Smooth muscle cell of the brain vasculature (primary cell): ENCODE measurements around the gene COQ9.

Experiments used
- DNase-seq: peaks from one replicate; pipeline ENCODE4 v3.0.0-alpha.2; 2012; ENCODE audit warnings: low read depth, low spot score

Gene COQ9

DNA sequence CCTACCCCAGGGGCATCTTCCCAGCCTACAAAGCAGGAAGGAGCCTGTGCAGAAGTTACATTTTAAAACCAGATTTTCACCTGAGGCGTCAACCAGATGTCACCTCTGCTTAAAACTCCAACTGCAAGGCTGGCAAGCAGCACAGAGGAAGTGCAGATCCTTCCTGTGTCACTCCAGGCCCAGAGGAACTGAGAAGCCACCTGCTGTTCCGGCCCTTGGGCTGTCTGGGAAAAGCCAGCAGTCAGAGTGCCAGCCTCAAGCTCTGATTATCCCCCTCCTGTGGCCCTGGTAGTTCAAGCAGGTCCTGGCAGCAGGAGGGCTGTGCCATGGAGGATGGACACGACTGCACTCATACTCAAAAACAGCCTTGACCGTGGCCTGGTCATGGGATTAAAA is 25.4 kb downstream of the COQ9 start:
- no peak for DNase-seq

DNA sequence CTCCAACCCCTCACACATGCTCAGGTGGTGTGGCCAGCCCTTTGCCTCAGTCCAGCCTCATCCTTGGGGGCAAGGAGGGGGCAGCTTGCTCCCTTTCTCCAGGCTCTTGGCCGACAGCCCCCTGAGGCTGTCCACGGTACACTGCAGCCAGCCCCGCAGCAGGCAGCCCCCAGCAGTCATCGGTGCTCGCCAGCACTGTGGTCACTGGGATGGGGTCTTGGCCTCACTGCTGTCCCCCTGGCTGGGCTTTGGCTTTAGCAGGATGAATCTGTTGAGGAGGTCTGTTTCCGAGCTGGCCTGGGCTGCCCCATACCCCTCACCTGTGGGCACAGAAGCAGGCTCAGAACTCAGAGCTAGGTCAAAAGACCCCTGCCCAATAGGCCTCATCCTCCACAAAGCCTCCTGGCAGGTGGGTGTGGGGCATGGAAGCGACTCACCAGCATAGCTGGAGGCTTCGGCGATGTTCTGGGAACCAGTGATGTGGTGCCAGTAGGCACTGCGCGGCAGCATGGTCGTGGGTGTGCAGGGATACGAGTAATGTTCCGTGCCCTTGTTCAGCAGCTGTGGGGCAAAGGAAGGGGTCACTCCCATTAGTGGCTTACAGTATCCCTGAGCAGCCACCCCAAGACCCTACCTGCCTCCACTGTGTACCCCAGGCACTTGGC is 26.0 kb downstream of the COQ9 start:
- no peak for DNase-seq

DNA sequence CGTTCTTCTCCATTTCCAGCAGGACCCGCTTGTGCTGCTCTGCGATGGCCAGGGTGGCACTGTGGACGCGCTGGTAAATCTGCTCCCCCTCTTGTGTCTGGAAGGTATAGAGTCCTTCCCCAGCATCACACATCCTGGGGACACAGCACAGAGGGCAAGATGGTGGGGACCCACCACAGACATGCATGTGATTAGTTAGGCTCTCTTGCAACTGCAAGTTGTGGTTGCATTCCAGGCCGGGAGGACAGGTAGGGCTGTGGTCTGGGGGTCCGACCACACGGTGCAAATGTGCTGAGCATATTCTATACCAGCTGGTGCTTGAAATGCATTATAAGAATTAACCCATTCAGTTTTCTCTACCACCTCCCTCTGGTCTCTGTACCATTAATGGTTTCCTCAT is 26.6 kb downstream of the COQ9 start:
- DNase-seq, result no peak

DNA sequence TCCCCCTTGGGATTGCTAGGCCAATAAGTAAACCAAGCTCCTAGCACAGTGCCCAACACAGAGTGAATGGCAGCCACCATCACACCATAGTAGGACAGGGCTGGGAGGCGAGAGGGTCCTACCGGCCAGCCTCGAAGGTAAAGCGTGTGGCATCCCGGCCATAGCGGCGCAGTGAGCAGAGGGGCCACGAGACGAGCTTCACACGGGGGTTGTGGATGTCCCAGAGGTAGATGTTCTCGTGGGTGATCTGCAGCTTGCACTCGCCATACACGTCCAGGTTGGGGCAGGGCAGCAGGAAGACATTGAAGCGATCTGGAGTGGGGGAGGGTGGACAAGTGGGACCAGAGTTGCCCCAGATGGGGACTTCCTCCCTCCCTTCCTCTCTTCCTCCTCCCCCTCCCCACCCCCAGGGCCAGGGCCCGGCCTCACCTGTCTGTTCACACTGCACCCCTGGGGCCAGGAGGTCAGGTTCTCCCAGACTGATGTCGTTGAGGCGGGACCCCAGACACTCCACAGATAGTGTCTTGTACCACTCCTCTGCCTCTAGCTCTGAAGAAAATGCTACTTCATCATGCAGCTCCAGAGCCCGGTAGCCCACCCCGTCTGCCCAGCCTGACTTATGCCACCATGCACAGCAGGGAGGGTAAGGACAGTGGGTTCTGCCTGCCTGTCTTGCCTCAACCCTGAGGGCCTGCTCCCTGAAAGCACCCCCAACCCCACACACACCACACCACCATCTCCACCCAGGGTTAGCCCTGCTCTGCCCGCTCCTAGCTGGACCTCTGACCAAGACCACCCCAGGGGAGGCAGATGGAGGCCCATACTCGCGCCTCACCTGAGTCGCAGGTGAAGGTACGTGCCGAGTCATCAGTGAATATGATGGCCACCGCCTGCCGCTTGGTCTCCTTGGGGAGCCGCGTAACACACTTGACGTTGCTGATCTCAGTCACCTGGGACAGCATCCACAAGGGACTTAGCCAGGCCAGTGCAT is 27.7 kb downstream of the COQ9 start:
- DNase-seq, result no peak

DNA sequence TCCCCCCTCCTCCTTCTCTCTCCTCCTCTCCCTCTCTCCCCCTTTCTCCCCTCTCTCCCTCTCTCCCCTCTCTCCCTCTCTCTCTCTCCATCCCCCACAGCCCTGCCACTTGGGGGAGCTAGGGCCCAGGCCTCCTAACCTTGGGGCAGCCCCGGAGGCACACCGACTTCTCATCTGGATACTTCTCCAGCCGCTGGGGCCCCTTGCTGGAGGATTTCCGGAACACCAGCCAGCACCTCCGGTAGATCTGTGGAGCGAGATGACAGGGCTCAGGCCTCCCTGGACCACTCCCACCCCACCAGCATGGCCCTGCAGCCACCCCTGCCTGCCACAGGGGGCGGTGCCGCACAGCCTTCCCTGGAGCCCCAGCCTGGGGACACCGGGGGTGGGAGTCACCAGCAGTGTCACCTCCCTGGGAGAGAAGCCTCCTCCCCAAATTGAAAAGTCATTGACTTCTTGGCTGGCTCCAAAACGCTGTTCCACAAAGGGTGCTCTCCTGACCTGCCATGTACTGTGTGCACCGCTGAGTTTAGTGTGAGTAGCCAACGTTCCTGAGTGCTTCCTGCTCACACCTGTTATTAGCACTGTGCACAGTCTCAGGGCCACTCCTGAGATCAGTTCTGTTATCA is 28.5 kb downstream of the COQ9 start:
- DNase-seq, result no peak

DNA sequence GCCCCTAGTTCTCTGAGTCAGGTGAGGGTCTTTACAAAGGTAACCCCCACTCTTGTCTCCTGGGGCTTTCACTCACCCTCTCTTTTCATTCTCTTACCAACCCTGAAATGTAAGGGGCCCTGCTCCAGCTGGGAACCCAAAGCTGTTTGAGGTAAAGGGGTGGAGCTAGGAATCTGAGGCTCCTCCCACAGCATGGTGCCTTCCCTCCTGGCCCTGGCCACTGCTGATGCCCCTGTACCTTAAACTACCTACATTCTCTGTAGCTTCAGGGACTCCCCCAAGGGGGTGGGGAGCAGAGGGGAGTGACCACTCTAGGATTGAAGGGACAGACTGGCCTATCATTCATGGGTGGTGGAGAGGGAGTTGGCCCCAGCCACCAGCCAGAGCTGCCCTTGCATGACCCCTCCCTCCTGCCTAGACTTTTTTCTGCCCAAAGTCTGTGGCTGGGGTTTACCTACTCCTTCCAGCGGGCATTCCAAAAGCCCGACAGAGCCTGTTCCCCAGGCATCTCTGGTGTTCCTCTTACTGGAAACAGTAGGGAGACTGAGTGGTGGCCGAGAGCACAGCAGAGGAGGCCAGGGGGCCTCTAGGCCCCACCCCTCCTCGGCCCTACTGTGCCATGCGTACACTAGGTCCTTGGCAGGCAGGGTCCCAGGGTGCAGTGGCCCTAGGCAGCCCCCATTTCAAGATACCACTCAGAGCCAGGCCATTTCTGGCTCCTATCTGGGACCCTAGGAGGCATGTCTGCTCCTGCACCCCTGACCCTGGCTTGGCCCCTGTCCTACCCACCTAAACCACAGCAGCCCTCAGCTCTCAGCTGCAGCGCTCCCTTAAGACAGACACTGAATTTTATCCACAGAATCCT is 29.5 kb downstream of the COQ9 start:
- DNase-seq, result no peak

DNA sequence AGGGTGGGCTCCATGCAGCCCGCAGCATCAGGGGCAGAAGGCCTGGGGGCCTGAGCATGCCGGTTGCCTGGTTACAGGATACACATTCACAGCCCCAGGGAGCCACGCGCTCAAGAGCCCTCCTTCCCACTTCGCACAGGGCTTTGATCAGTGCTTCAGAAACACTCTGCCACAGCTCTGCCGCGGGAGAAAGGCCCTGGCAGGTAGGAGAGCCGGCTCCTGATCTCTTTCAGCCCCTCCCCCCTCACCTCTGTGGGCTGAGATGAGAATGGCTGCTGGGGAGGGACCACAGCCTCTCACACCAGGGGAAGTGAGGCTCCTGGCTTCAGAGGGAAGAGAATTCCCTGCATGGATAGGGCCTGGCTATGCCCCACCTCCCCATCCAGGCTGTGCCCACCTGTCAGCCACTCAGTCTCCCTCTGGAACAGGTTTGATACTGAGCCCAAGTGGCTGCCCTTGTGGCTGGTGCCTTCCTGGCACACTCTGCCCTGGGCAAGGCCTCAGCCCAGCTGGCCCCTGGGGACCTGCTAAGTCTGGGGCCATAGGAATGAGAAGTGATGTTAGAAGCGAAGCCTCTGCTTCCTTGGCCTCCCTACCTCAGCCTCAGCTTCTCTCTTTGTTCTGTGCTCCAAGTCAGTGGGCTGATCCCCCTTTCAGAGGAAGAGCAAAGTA is 30.4 kb downstream of the COQ9 start:
- no peak for DNase-seq

DNA sequence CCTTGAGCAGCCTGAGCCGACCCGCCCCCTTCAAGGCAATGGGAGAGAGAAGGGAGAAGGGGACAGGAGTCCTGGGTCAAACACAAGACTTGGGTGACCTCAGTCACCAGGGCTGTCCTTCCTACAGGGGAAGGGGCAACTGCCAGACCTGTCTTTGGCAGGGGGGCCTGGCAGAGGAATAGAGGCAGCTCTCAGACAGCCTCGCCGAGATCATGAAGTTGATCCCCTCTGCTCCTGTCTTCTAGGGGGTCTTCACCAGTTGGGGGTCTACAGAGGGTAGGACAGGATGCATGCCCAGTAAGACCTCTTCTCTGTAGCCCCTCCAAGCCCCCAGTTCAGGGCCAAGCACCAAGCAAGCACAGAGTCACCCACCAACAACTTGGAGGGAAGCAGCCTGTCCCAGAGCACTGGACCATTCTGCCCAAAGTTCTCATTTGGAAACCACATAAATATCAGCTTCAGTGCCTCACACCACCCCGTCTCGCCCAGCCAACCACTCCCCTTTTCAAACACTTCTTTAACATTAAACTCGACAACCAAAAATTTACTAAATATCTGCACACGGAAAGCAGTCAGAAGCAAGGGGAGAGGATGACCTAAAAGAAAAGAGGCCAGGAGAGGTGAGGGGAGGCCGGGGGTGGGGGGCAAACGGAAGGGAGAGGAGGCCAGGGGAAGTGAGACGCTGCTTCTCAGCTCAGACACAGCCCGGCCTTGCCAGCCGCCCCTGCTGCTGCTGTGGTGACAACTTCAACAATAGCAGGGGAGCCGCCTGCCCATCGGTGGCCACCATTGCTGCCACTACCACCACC is 31.3 kb downstream of the COQ9 start:
- no peak for DNase-seq

DNA sequence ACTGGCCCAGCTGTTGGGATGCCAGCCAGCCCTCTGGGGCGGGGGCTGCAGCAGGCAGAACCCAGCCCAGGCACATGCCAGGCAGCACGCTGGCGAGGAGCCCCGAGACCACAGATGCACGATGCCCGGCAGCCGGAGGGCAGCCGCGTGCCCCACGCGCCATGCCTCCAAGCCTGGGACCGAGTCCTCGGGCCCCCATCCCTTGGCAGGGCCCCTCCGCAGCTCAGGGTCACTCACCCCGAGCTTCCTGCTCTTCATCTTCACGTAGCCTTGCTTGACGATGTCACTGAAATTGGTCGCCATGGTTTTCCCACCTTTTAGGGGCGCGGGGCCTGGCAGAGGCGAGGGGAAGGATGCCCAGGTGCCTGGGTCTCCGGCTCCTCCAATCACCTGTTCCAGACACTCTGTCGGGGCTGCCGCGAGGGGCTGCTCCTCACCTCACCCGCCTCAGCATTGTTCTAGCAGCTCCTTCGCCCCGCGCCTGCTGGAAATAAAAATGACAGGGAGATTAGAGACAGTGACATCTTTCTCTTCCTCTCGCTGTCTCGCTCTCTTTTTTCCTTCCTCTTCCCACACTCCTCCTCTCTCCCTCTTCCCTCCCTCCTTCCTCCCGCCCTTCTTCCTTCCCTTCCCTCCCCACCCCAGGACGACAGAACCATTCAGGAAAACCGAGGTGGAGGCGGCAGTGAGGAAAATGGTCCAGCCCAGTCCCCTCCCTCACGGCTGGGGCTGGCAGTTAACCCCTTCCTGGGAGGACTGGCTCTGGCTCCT is 32.1 kb downstream of the COQ9 start:
- DNase-seq, result peak; percentile 36

DNA sequence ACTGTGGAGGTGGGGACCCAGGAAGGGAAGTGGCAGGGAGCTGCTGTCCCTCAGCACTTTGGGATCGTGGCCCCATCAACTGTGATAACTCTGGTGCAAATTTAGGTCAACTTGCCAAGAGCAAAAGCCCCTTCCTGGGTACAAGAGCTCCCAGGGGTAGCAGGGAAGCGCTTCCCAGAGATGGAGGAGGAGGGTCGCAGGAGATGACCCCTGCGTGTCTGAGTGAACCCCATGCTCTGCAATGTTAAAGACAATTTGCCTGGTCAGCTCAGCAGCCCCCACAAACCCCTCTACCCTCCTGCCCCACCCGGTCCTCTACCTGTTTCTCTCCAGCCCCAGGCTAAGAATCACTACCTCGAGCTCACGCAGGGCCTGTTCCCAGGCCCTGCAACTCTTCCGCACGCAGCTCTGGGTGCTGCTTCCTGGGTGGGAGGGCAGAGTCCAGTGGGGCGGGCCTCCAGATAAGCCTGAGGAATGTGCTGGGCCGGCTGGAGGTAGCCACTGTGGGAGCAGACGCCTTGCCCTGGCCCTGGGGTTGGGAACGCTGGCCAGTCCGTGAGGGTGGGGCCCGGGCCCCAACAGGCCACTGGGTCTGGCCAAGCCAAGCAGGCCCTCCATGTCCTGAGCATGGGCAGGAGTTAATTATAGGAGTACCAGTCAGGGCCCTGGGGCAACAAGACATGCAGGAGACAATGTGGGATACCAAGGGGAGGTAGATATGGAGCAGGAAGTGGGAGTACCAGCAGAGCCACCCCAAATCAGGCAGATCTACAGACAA is 32.9 kb downstream of the COQ9 start:
- no peak for DNase-seq

DNA sequence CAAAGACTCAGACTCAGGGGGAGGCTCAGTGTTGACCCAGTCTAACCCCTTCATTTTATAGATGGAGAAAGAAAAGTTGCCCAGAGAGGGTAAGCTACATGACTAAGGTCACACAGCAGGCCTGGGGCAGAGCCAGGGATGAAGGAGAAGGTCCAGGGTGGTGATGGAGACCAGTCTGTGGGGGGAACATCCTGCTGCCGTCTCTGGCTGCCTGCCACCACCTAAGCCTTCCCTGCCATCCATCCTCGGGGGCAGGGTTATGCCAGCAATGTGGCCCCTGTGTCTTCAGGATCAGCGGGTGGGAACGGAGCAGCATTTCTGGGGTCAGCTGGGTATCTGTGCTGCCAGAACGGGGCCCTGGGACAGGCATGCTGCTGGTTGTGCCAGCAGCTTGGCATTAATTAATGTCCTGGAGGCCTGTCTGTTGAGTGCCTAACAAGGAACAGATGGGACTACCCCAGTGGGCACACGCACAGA is 33.5 kb downstream of the COQ9 start:
- DNase-seq, result no peak

DNA sequence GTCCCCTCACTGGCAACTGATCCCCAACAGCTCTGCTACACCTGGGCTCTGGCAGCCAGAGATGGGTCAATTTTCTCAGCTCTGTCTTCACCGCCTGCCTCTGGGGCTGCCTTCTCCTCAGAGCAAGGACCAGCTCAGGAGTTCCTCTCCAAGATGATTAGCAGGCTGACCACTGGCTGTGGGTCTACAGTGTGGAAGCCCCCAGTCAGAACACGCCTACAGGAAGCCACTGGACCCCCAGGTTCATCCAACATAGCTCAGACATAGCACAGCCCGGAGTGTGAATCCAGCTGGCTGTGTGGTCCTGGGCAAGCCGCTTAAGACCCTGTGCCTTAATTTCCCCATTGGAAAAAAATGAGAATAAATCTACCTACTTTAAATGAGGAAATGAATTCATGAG is 34.1 kb downstream of the COQ9 start:
- DNase-seq, result no peak

DNA sequence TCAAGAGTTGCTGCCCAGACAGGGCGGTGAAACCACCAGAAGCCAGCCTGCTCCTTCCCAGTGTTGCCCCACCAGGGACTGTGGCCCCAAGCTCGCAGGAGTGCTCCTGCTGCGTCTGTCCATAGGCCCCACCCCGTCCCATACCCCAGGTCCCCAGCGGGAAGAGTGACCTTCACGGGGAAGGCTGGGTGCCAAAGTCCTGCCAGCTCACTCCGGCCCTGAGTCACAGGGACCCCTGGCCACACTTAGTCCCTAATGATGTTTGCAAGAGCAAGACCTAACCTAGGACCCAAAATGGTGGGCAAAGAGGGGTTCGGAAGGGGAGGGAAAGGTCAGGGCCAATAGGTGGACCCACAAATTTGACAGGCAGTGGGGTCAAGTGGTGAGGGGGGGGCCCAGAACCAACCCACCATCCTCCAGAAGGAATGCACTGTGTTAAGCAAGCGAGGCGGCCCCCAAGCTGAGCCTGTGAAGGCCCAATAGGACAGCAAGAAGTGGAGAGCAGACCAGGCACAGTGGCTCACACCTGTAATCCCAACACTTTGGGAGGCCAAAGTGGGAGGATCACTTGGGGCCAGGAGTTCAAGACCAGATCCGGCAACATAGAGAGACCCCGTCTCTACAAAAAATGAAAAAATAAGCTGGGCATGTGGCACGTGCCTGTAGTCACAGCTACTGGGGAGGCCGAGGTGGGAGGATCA is 35.7 kb downstream of the COQ9 start:
- DNase-seq, result no peak

DNA sequence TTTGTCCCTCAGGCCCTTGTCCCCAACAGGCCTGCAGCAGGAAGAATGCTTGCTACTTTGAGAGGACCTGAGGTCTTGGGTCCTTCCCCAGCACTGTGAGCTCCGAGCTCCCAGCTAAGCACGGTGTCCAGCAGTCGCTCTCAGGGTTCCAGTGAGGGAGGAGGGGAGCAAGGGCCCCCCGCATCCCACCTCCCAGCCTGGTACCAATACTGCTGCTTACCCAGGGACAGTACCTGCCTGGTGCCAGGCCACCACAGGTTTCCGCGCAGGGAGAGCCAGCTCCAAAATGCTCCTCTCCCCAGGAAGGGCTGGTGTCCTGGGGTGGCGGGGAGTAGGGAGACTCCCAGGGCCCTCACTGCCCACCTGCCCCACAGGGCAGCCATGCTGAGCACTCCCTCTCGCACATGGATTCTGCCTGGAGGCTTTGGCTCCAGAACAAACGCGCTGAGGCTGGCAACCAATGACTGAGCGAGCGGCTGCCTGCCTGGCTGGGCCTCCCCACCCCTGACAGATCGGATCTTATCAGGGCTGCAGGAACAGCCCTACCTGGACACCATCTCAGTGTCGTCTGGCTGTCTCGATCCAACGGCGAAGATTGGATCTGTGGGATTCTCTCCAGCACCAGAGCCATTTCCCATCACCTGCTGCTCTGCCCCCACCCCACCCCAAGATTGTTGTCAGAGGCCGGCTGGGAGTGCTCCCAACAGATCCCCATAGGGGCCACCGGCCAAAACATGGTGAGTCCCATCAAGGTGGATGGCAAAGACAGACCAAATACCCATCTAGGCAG is 36.6 kb downstream of the COQ9 start:
- DNase-seq, result no peak

DNA sequence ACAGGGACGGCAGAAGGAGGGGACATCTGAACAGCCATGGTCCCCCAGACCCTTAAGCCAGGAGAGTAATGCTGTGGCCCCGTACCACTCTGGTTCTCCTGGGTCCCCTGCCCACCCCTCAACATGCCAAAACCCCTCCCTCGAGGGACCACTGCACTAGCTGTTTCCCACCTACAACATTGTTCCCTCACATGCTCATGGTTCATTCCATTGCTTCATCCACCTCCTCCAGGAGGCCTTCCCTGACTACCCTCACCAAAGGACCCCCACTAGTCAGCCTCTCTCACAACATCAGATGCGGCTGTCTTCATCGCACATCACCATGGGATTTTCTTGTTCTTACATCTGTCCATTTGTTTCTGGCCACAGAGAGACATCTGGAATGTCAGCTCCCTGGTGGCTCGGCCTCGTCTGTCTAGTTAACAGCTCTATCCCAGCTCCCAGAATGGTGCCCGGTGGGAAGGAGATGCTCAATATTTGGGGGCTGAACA is 37.3 kb downstream of the COQ9 start:
- no peak for DNase-seq

DNA sequence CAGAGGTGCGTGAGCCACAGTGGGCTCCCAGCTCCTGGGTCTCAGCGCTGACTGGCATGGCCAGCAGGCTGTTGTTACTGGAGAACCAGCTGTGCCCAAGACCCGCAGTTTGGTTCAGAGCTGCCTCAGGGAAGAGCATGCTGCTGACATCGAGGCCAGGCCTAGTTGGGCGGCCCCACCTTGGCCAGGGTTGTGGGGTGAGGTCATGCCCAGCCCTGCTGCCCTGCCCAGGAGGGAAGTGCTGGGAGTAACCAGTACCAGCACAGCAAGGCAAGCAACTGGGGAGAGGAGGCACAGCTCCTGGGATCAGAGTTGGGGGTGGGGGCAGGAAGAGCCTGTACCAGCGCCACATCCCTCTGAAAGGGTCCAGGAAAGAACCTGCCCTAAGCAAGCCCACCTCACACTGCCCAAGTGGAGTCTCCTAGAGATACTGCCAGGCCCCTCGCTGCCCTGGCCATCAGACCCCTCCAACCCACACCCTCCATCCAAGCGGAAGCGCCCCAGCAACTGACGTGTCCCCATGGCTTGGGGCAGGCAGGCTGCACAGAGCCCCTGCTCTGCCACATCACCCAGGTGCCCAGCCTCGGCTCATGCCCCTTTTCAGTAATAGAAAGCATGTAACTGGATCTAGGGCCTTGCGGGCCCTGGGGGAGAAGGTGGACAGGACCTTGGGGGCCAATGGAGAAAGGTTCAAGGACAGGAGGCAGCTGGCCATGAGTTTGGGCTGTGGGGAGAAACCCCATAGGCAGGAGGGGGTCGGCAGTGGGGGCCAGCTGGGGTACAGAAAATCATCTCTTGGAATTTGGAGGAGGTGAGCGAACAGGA is 38.0 kb downstream of the COQ9 start:
- no peak for DNase-seq
